ENCODE measurements around the gene C2CD4D. TPM values are rescaled to one million over a fixed set of nuclear protein-coding genes. Genes with fewer than 3 reads are reported as not detected.

C2CD4D gene
- total RNA-seq, 1 experiment from 2014 or later: 0.17 TPM

DNA sequence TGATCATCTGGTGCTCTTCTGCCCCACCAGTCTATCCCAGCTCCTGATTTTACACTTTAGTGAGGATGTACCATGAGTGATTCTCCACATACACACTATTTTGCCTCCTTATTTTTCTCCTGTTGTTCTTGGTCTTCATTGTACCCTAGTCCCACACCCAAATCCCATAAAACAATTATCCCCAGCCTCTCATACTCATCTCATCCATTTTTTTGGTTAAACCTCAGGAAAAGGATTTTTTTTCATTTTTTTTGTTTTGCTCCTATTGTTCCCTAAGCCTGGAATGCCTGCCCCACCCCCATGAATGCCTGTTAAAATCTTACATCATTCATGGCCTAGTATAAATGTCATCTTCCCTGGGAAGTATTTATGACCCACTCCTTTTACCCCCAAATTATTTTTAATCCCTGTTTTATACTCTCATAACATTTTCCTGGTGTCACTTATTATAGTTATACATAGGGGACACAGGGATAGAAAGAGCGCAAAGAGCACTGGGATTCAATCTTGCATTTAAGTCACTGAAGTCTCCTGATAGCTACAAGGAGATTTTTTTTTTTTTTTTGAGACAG is 29.5 kb downstream of the C2CD4D start:
- POLR2A ChIA-PET: no interaction called here
- Histone ChIP-seq H3K9ac (ENCODE audit: low read length) (no peak overlapping the region), H3K4me3 (replicated peaks in 1 of 2; ENCODE audit: low read depth in 1 of 2, low read length in 2 of 2) (no peak overlapping the region), H3K9me2 (ENCODE audit: insufficient read depth) (no peaks in the 10 kb centered on the region), H3K27ac (ENCODE audit: low read depth, low read length) (no peak overlapping the region), H2AFZ (ENCODE audit: low read depth, low read length, poor library complexity, severe bottlenecking) (no peak overlapping the region), H3K36me3 (ENCODE audit: control insufficient read depth in 1 of 2, insufficient read depth in 2 of 2, low read length in 2 of 2) (no peaks in the 10 kb centered on the region), H3K9me3 (ENCODE audit: control insufficient read depth in 1 of 2, insufficient read depth in 1 of 2, low read depth in 1 of 2, low read length in 2 of 2) (no peaks in the 10 kb centered on the region), H3K27me3 (ENCODE audit: insufficient read depth, low read length) (peaks cover 11% of the 10 kb centered on the region; the same call in 1 of the 2 replicates), H3K4me2 (ENCODE audit: low read length) (no peak overlapping the region), H4K20me1 (ENCODE audit: insufficient read depth) (no peaks in the 10 kb centered on the region), H3K4me1 (ENCODE audit: control insufficient read depth in 1 of 2, insufficient read depth in 2 of 2, low read length in 2 of 2) (no peaks in the 10 kb centered on the region), H3K79me2 (ENCODE audit: insufficient read depth, low read length) (no peaks in the 10 kb centered on the region)
- RAD21 ChIA-PET (ENCODE audit: low non-redundant PET in 1 of 2, low total read pairs in 2 of 2, uncharacterized antibody in 2 of 2, unreplicated experiment in 2 of 2): no interaction called here
- no TSS peak for BruUV-seq (replicated peaks)
- CTCF ChIA-PET: no interaction called here
- DNase-seq (ENCODE audit: low read depth, low spot score) (no peak), ATAC-seq (no peak)
- TF ChIP-seq, protein P1, sequence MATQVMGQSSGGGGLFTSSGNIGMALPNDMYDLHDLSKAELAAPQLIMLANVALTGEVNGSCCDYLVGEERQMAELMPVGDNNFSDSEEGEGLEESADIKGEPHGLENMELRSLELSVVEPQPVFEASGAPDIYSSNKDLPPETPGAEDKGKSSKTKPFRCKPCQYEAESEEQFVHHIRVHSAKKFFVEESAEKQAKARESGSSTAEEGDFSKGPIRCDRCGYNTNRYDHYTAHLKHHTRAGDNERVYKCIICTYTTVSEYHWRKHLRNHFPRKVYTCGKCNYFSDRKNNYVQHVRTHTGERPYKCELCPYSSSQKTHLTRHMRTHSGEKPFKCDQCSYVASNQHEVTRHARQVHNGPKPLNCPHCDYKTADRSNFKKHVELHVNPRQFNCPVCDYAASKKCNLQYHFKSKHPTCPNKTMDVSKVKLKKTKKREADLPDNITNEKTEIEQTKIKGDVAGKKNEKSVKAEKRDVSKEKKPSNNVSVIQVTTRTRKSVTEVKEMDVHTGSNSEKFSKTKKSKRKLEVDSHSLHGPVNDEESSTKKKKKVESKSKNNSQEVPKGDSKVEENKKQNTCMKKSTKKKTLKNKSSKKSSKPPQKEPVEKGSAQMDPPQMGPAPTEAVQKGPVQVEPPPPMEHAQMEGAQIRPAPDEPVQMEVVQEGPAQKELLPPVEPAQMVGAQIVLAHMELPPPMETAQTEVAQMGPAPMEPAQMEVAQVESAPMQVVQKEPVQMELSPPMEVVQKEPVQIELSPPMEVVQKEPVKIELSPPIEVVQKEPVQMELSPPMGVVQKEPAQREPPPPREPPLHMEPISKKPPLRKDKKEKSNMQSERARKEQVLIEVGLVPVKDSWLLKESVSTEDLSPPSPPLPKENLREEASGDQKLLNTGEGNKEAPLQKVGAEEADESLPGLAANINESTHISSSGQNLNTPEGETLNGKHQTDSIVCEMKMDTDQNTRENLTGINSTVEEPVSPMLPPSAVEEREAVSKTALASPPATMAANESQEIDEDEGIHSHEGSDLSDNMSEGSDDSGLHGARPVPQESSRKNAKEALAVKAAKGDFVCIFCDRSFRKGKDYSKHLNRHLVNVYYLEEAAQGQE (IDR thresholded peaks at IDR 0.05; ENCODE audit: low read depth): no peak
- TF ChIP-seq YY1 (IDR thresholded peaks at IDR 0.05; ENCODE audit: extremely low read depth, insufficient replicate concordance, low read depth, low read length) (no peak), CEBPB (IDR thresholded peaks at IDR 0.05; ENCODE audit: low read depth) (no peak), SRF (IDR thresholded peaks at IDR 0.05; ENCODE audit: low read depth) (no peak), FOSL1 (IDR thresholded peaks at IDR 0.05; ENCODE audit: low read depth) (no peak), EZH2phosphoT487 (IDR thresholded peaks at IDR 0.05; ENCODE audit: borderline replicate concordance) (no peak), EGR1 (IDR thresholded peaks at IDR 0.05; ENCODE audit: low read depth) (no peak), POLR2AphosphoS5 (IDR thresholded peaks at IDR 0.05; ENCODE audit: low read depth, low read length) (no peak), ELF1 (IDR thresholded peaks at IDR 0.05; ENCODE audit: borderline replicate concordance, low read depth) (no peak), ZFX (IDR thresholded peaks at IDR 0.05) (no peak), CBX3 (IDR thresholded peaks at IDR 0.05; ENCODE audit: low read depth) (no peak), SP1 (IDR thresholded peaks at IDR 0.05; ENCODE audit: low read depth) (no peak), TCF7L2 (IDR thresholded peaks at IDR 0.05; ENCODE audit: borderline replicate concordance, extremely low read depth, insufficient read depth, insufficient read length) (no peak), SIN3A (IDR thresholded peaks at IDR 0.05; ENCODE audit: low read depth) (no peak), ZNF274 (IDR thresholded peaks at IDR 0.05; ENCODE audit: low read depth, low read length) (no peak), EZH2 (IDR thresholded peaks at IDR 0.05) (no peak), JUND (IDR thresholded peaks at IDR 0.05) (no peak)
- TF ChIP-seq, protein P2, sequence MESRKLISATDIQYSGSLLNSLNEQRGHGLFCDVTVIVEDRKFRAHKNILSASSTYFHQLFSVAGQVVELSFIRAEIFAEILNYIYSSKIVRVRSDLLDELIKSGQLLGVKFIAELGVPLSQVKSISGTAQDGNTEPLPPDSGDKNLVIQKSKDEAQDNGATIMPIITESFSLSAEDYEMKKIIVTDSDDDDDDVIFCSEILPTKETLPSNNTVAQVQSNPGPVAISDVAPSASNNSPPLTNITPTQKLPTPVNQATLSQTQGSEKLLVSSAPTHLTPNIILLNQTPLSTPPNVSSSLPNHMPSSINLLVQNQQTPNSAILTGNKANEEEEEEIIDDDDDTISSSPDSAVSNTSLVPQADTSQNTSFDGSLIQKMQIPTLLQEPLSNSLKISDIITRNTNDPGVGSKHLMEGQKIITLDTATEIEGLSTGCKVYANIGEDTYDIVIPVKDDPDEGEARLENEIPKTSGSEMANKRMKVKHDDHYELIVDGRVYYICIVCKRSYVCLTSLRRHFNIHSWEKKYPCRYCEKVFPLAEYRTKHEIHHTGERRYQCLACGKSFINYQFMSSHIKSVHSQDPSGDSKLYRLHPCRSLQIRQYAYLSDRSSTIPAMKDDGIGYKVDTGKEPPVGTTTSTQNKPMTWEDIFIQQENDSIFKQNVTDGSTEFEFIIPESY (IDR thresholded peaks at IDR 0.05; ENCODE audit: extremely low read depth, insufficient replicate concordance, low read length): no peak
- intact Hi-C loops (cut with micrococcal nuclease): no loop called here
